ENCODE results near the gene FGF5.

GRCh38 chr4:80225595-80225994, 40.9 kb upstream of the FGF5 start:
- TF ChIP-seq ZNF274 (CRISPR knock-in tag; IDR thresholded peaks at IDR 0.05) (no peak), ZNF350 (CRISPR knock-in tag; IDR thresholded peaks at IDR 0.05; ENCODE audit: borderline replicate concordance, low read depth) (no peak), EEA1 (CRISPR knock-in tag; IDR thresholded peaks at IDR 0.05; ENCODE audit: borderline replicate concordance) (no peak), ERF (CRISPR knock-in tag; IDR thresholded peaks at IDR 0.05) (no peak), ATF7 (IDR thresholded peaks at IDR 0.05) (no peak), ATF7 (CRISPR knock-in tag; IDR thresholded peaks at IDR 0.05) (no peak)
